SK-N-SH (cell line): Measurements from ENCODE around the gene PCOLCE2. TPM values are rescaled to one million over a fixed set of nuclear protein-coding genes. Genes with fewer than 3 reads are reported as not detected.

Source experiments
- CTCF ChIA-PET: fragments of 300-600, 350-600 bp; formaldehyde crosslinking; extraction: SDS; loops from one replicate; lab custom pipeline; 2021; lab: Yijun Ruan, JAX
- POLR2A ChIA-PET: fragments of 350-600 bp; sonication (Branson Sonifier 250); formaldehyde crosslinking; extraction: SDS; loops from one replicate; lab custom pipeline; 2020; ENCODE audit warnings: antibody characterized with exemption, inconsistent platforms; lab: Yijun Ruan, JAX
- DNase-seq: peaks from one replicate; pipeline ENCODE4 v3.0.0; 2012
- H2AFZ ChIP-seq: fragments of 200-600 bp; sonication (generic); 2 replicates; pipeline ENCODE4 v1.8.1; 2016; ENCODE audit warnings: antibody characterized with exemption, mild to moderate bottlenecking, low read depth
- H3F3A ChIP-seq: fragments of 200-600 bp; sonication (generic); replicated peaks from 2 replicates; pipeline ENCODE3; 2016; ENCODE audit warnings: antibody characterized with exemption, mild to moderate bottlenecking; ENCODE audit not compliant: insufficient read depth
- H3K27ac ChIP-seq, 2 experiments: fragments of 200-500 bp in 1 of 2; fragments of 200-600 bp in 1 of 2; sonication (Bioruptor generic) in 1 of 2; sonication (generic), shearing (Covaris generic) in 1 of 2; 2 replicates each; pipeline versions ENCODE4 v1.5.1 to v1.6.1; 2014 to 2016; ENCODE audit warnings: low read depth in 2 of 2, inconsistent platforms in 1 of 2, low read length in 1 of 2, mild to moderate bottlenecking in 1 of 2, mixed read lengths in 1 of 2
- H3K27me3 ChIP-seq: fragments of 200-600 bp; sonication (generic), shearing (Covaris generic); 2 replicates; pipeline ENCODE4 v1.6.1; 2016; ENCODE audit warnings: mixed run types; ENCODE audit not compliant: insufficient read depth
- H3K36me3 ChIP-seq, 2 experiments: fragments of 200-500 bp in 1 of 2; fragments of 200-600 bp in 1 of 2; sonication (Bioruptor generic) in 1 of 2; sonication (generic) in 1 of 2; replicated peaks in 1 of 2; 2 replicates each; pipeline versions ENCODE3 to v1.5.1; 2014 to 2016; ENCODE audit warnings: low read length in 1 of 2, mild to moderate bottlenecking in 1 of 2; ENCODE audit not compliant: insufficient read depth in 2 of 2, control insufficient read depth in 1 of 2
- H3K4me1 ChIP-seq, 2 experiments: fragments of 200-500 bp in 1 of 2; fragments of 200-600 bp in 1 of 2; sonication (Bioruptor generic) in 1 of 2; sonication (generic), shearing (Covaris generic) in 1 of 2; 2 replicates each; pipeline versions ENCODE4 v1.5.1 to v1.6.1; 2014 to 2016; ENCODE audit warnings: low read depth in 1 of 2, low read length in 1 of 2, mixed run types in 1 of 2; ENCODE audit not compliant: insufficient read depth in 2 of 2, control insufficient read depth in 1 of 2
- H3K4me2 ChIP-seq: fragments of 200-600 bp; sonication (generic), shearing (Covaris generic); 2 replicates; pipeline ENCODE4 v1.6.1; 2017; ENCODE audit warnings: mixed run types
- H3K4me3 ChIP-seq, 2 experiments: fragments of 200-500 bp in 1 of 2; fragments of 200-600 bp in 1 of 2; sonication (Bioruptor generic) in 1 of 2; sonication (generic), shearing (Covaris generic) in 1 of 2; 2 replicates each; pipeline versions ENCODE4 v1.5.1 to v1.8.1; 2014 to 2016; ENCODE audit warnings: low read depth in 2 of 2, inconsistent platforms in 1 of 2, low read length in 1 of 2, mild to moderate bottlenecking in 1 of 2, mixed read lengths in 1 of 2, moderate library complexity in 1 of 2
- H3K79me2 ChIP-seq: fragments of 200-600 bp; sonication (generic); 2 replicates; pipeline ENCODE4 v1.8.1; 2017; ENCODE audit warnings: mild to moderate bottlenecking; ENCODE audit not compliant: insufficient read depth
- H3K9ac ChIP-seq: fragments of 200-600 bp; sonication (generic); 2 replicates; pipeline ENCODE4 v1.6.1; 2017; ENCODE audit warnings: mixed run types
- H3K9me2 ChIP-seq: fragments of 200-600 bp; sonication (generic); 2 replicates; pipeline ENCODE4 v1.6.1; 2017; ENCODE audit warnings: mixed run types
- H3K9me3 ChIP-seq: fragments of 200-600 bp; sonication (generic); 2 replicates; pipeline ENCODE4 v1.6.1; 2017; ENCODE audit warnings: mixed run types, mild to moderate bottlenecking, moderate library complexity
- H4K20me1 ChIP-seq: fragments of 200-600 bp; sonication (generic); 2 replicates; pipeline ENCODE4 v1.6.1; 2017; ENCODE audit warnings: mild to moderate bottlenecking, mixed run types; ENCODE audit not compliant: insufficient read depth
- CHD2 ChIP-seq: fragments of 150-350 bp; IDR thresholded peaks from 2 replicates; pipeline ENCODE4 v1.6.1; 2018; ENCODE audit warnings: low read length; ENCODE audit not compliant: partially characterized antibody
- ELF1 ChIP-seq: IDR thresholded peaks from 2 replicates; pipeline ENCODE4 v1.4.0; 2012
- EZH2phosphoT487 ChIP-seq: fragments of 200-600 bp; sonication (generic); IDR thresholded peaks from 2 replicates; pipeline ENCODE4 v1.6.1; 2017; ENCODE audit warnings: low read depth, mixed run types, mild to moderate bottlenecking, antibody characterized with exemption, moderate library complexity, borderline replicate concordance
- FOXM1 ChIP-seq: IDR thresholded peaks from 2 replicates; pipeline ENCODE4 v1.4.0; 2012; ENCODE audit warnings: low read depth, mild to moderate bottlenecking
- IRF3 ChIP-seq: fragments of 150-350 bp; IDR thresholded peaks from 2 replicates; pipeline ENCODE4 v1.6.1; 2016; ENCODE audit warnings: mild to moderate bottlenecking, low read depth, low read length
- JUND ChIP-seq: IDR thresholded peaks from 2 replicates; pipeline ENCODE4 v1.4.0; 2012
- RCOR1 ChIP-seq: fragments of 150-350 bp; IDR thresholded peaks from 2 replicates; pipeline ENCODE4 v1.6.1; 2017; ENCODE audit warnings: antibody characterized with exemption, low read length
- RFX5 ChIP-seq: IDR thresholded peaks from 2 replicates; pipeline ENCODE4 v1.6.1; 2012; ENCODE audit warnings: mild to moderate bottlenecking, improper control_type of control experiment, low read length
- RXRA ChIP-seq: IDR thresholded peaks from 2 replicates; pipeline ENCODE4 v1.4.0; 2012; ENCODE audit warnings: low read depth, mild to moderate bottlenecking, borderline replicate concordance
- SMC3 ChIP-seq: IDR thresholded peaks from 2 replicates; pipeline ENCODE4 v1.6.1; 2012; ENCODE audit warnings: low read depth, low read length, improper control_type of control experiment
- TAF1 ChIP-seq: IDR thresholded peaks from 2 replicates; pipeline ENCODE4 v1.6.1; 2012; ENCODE audit warnings: low read depth, mild to moderate bottlenecking, low read length, moderate library complexity, borderline replicate concordance
- TCF12 ChIP-seq: IDR thresholded peaks from 2 replicates; pipeline ENCODE4 v1.4.0; 2012
- YY1 ChIP-seq: IDR thresholded peaks from 2 replicates; pipeline ENCODE4 v1.4.0; 2012; ENCODE audit warnings: low read depth, mild to moderate bottlenecking
- WGBS: methylation state at CpG from one replicate; pipeline ENCODE4 v1.1.6; 2017; ENCODE audit warnings: low lambda C conversion rate; 5-methylcytosine and 5-hydroxymethylcytosine counted together
- polyA plus RNA-seq, 3 experiments: library from polyadenylated mRNA; depleted of rRNA; stranded (reverse); fragments of >200 nt; gene quantifications; 2 replicates each; pipeline ENCODE4 v1.2.3, GENCODE V29; 2012
- TF ChIP-seq, protein P1 (sequence below): IDR thresholded peaks from 2 replicates; pipeline ENCODE4 v1.4.0; 2012; ENCODE audit warnings: low read depth, borderline replicate concordance
- TF ChIP-seq, protein P2 (sequence below): IDR thresholded peaks from 2 replicates; pipeline ENCODE4 v1.4.0; 2012; ENCODE audit warnings: low read depth, borderline replicate concordance

PCOLCE2 gene
- polyA plus RNA-seq, 1 of the 3 experiments (the other 2 are of a cell fraction), result 22.2 TPM

GRCh38 chr3:142907996-142908395 is 19.1 kb upstream of the PCOLCE2 start:
- WGBS, result 26% methylated on average over 1 of the region's 1 CpG
- no peaks in the 10 kb centered on the region for H3K9me2 ChIP-seq
- H2AFZ ChIP-seq, result no peak overlapping the region
- no peaks in the 10 kb centered on the region for H3K27me3 ChIP-seq
- H3K9me3 ChIP-seq, result no peaks in the 10 kb centered on the region
- no peak overlapping the region for H3K27ac ChIP-seq
- peaks cover 0 to 3% of the 10 kb centered on the region in 2 experiments; a peak in 2 of 4 replicates for H3K4me1 ChIP-seq
- H3K9ac ChIP-seq, result no peak overlapping the region
- peaks cover 11% of the 10 kb centered on the region for H3F3A ChIP-seq
- TF ChIP-seq FOXM1 (no peak), TAF1 (no peak), JUND (no peak), RCOR1 (no peak), TCF12 (no peak), YY1 (no peak), ELF1 (no peak), CHD2 (no peak), IRF3 (no peak), RXRA (no peak), SMC3 (no peak), RFX5 (no peak), EZH2phosphoT487 (no peak)
- TF ChIP-seq, protein P1, sequence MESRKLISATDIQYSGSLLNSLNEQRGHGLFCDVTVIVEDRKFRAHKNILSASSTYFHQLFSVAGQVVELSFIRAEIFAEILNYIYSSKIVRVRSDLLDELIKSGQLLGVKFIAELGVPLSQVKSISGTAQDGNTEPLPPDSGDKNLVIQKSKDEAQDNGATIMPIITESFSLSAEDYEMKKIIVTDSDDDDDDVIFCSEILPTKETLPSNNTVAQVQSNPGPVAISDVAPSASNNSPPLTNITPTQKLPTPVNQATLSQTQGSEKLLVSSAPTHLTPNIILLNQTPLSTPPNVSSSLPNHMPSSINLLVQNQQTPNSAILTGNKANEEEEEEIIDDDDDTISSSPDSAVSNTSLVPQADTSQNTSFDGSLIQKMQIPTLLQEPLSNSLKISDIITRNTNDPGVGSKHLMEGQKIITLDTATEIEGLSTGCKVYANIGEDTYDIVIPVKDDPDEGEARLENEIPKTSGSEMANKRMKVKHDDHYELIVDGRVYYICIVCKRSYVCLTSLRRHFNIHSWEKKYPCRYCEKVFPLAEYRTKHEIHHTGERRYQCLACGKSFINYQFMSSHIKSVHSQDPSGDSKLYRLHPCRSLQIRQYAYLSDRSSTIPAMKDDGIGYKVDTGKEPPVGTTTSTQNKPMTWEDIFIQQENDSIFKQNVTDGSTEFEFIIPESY, result no peak
- TF ChIP-seq, protein P2, sequence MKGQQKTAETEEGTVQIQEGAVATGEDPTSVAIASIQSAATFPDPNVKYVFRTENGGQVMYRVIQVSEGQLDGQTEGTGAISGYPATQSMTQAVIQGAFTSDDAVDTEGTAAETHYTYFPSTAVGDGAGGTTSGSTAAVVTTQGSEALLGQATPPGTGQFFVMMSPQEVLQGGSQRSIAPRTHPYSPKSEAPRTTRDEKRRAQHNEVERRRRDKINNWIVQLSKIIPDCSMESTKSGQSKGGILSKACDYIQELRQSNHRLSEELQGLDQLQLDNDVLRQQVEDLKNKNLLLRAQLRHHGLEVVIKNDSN, result no peak
- TF ChIP-seq, all 33 proteins: peak for 0
- ChIA-PET POLR2A (no interaction called here), CTCF (interaction anchor here (0.9 to 5.1 kb wide), 2 partner anchors 23 to 79 kb away, joined by 4 to 18 read pairs; no protein-coding TSS in a partner anchor)
- Histone ChIP-seq H3K36me3 (no peaks in the 10 kb centered on the region), H4K20me1 (no peaks in the 10 kb centered on the region), H3K79me2 (no peaks in the 10 kb centered on the region), H3K4me2 (no peak overlapping the region), H3K4me3 (no peak overlapping the region)
- DNase-seq, result no peak
